LNCAP (cell line): ENCODE results near the gene ARHGEF6.

Experiments
- TF ChIP-seq, protein P1 (sequence below): fragments of 450-650 bp; IDR thresholded peaks from 2 replicates; pipeline ENCODE4 v1.5.1; 2017; ENCODE audit warnings: mild to moderate bottlenecking

ARHGEF6 gene

DNA sequence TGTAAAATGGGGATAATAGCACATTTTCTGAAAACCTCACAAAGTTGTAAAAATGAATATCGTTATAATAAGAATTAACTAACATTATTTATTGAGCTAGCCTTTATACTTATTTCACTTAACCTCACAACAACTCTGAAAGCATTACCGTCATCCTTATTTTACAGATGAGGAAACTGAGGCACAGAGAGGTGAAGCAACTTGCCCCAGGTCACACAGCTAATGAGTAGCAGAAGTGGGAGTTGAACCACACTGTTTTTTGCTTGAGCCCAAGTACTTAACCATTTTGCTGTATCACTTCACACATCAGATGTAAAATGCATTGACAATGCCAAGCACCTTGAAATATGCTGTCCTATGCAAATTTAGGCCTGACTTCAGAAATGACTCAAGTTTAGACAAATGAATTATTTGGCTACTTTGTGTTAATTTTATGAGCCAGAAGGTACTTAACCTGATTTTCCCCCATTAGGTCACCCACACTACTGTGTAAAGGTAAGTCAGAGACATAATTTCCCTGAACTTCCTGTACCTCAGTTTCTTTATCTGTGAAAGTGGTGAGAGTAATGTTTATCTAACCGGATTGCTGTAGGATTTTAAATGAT is 109.6 kb downstream of the ARHGEF6 start:
- TF ChIP-seq, protein P1, sequence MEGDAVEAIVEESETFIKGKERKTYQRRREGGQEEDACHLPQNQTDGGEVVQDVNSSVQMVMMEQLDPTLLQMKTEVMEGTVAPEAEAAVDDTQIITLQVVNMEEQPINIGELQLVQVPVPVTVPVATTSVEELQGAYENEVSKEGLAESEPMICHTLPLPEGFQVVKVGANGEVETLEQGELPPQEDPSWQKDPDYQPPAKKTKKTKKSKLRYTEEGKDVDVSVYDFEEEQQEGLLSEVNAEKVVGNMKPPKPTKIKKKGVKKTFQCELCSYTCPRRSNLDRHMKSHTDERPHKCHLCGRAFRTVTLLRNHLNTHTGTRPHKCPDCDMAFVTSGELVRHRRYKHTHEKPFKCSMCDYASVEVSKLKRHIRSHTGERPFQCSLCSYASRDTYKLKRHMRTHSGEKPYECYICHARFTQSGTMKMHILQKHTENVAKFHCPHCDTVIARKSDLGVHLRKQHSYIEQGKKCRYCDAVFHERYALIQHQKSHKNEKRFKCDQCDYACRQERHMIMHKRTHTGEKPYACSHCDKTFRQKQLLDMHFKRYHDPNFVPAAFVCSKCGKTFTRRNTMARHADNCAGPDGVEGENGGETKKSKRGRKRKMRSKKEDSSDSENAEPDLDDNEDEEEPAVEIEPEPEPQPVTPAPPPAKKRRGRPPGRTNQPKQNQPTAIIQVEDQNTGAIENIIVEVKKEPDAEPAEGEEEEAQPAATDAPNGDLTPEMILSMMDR: no peak

DNA sequence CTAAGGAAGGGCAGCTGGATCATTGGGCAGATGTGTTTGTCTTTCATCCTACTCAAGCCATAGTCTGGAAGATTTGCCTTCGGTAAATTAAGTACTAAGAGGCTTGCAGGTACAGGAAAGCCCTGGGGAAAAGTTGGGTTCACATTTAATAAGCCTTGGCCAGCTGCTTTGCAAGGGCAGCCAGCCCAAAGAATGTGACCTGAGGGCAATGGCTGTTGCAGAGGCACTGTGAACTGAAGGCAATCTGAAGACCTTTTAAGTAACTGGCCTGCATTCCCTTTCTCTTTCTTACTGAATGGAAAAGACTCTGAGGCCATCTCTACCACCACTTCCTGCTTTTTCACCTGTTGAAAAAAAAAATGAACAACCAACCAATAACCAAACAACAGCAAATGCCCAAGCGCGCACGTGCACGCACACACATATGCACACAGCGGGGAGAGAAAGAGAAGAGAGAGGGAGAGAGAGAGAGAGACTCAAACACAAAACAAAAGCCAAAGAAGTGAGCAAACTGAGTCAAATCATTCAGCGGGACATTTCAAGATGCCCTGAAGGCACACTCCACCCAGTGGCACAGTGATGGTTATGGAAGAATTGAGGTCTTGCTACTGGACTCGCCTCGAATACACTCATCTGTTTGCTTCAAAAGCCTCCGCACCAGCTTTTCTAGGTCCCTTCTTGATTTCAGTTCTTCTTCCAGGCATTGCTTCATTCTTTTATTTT is 113.1 kb downstream of the ARHGEF6 start:
- TF ChIP-seq, protein P1: no peak

DNA sequence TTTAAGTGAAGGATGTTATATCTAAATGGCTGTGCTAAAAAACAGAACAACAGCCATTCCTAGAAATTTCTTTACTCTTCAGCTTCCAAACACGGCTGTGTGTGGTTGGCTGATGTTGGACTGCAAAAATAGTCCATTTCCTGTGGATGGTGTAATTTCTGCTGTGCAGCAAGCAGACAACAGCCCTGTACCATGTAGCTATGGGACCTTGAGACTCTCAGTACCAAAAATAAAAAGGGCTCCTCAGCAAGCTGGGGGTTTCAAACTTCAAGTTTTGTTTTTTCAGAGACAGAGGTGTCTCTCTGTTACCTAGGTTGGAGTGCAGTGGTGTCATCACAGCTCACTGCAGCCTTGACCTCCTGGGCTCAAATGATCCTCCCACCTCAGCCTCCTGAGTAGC is 114.6 kb downstream of the ARHGEF6 start:
- TF ChIP-seq, protein P1: no peak

DNA sequence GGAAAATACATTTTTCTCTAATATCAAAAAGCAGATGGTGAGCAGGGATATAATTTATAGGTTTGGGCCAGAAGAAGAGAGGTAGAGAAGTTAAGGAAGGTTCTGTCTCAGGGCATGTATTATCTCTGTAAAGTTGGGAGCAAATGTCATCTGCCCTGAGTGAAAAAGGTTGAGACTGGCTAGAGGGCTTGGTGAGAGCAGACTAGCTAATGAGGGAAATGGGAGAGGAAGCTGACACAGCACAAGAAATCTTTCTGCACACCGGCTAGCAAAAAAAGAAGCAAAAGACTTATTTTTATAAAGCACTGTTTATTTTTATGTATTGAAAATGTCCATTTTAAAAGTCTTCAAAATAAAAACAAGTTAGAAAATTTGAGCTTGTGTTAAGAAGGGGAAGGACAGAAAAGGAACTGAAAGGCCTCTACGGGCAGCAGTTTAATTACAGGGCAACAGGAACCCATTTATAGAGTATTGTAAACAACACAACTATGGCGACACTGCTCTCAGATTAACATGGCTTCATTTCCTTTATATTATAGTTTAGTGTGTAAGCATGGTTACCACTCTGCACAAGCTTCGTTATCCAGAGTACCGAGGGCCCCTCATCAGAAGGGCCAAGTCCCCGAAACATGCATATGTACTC is 115.4 kb downstream of the ARHGEF6 start:
- TF ChIP-seq, protein P1: no peak

DNA sequence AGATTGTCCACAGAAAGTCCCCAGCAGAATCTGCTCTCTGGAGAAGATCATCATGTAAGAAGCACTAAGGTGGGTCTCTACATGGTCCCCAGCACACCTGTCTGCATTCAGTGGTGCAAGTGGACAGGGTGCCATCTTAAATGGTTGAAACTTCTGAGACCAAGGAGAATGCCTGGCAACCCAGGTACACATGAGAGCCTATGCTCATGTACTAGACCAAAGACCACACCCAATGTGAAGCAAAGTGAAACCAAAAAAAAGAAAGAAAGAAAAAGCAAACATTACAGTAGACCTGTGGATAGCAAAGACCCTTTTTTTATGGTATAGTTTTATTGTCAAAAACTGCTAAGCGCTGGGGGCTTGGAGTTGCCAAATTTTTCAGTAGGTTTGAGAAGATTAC is 117.8 kb downstream of the ARHGEF6 start:
- TF ChIP-seq, protein P1: no peak

DNA sequence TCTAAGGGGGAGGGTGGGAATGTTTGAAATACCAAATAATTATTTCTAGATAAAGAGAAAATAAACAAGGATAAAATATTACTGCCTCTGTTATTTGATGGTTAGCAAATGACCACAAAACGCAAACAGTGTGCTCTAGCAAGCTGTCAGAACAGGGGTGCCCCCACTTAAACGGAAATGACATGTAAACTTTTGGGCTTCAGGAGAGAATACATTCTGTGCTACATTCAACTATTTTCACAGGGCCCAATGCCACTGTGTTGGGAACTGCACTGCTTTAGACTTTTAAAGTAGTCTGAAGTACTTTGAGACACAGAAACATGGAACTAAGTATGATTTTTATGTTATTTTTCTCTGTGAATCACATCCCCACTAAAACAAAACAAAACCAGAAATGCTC is 118.6 kb downstream of the ARHGEF6 start:
- TF ChIP-seq, protein P1: no peak

DNA sequence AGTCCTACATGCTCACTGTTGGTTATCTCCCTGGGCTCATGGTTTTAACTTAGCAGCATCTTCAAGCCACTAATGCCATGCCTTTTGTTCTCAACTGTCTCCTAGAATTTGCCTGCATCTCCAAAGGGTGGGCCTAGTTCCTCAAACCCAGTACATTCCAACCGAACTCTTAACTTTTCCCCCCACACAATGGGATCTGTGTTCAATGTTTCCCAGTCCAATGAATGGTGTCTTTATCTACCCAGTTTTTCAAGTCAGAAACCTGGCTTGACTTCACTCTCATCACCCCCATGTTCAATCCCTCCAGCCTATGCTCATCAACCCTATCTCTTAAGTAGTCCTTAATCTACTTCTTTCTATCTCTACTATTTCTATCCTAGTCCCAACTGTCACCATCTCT is 119.8 kb downstream of the ARHGEF6 start:
- TF ChIP-seq, protein P1: no peak
